GM19035 (cell line): ENCODE measurements around the gene FBN3.
"Not testable (repeated sequence)": the region's sequence is repeated elsewhere in the genome, so short reads cannot be mapped to it uniquely, and the experiment has no call there.

ENCODE experiments used
- ATAC-seq: cut with Tn5 transposase; IDR thresholded peaks from one replicate; pipeline ENCODE4 v1.9.1; 2021; ENCODE audit not compliant: unreplicated experiment

Gene FBN3

DNA sequence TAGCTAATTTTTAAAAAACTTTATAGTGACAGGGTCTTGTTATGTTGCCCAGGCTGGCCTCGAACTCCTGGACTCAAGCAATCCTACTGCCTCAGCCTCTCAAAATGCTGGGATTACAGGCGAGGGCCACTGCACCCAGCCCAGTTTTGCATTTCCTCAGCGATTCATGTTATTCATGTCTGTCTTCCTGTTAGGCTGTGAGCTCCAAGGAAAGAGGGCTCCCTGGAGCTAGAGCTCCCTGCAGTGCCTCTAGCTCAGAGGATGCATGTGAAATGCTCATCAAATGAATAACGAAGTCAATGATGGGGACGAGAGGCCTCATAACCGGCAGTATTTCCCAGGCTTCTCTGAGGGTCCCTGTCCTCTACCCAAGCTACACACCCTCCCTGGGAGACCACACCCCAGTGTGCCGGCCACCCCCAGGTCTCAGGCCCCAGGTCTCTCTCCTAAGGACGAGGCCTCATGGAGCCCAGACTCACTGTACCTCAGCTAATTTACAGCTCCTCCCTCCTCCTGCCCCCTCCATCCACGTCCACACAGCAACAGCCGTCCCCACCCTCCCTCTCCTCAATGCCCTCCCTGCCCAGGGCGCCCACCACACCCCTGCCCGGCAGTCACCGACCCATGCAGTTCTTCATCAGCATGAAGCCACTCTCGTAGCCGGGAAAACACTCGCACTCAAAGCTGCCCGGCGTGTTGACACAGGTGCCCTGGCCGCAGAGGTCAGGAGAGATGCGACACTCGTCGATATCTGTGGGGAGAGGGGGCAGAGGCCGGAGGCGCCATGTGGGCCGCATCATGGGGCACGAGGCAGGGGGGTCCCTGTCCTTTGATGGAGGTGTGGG, 28.5 kb downstream of the FBN3 start:
- no peak for ATAC-seq

DNA sequence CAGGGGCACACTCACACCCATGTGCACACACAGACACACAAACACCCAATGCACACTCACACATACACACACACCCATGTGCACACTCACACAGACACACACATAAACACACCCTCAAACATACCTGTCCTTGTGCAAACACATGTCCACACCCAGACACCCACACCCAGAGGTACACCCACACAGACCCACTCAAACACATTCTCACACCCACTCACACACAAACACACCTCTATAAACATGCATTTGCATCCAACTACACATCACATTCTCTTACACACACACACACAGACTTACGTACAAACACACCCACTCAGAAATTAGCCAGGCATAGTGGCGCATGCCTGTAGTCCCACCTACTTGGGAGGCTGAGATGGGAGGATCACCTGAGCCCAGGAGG, 31.4 kb downstream of the FBN3 start:
- no peak for ATAC-seq

DNA sequence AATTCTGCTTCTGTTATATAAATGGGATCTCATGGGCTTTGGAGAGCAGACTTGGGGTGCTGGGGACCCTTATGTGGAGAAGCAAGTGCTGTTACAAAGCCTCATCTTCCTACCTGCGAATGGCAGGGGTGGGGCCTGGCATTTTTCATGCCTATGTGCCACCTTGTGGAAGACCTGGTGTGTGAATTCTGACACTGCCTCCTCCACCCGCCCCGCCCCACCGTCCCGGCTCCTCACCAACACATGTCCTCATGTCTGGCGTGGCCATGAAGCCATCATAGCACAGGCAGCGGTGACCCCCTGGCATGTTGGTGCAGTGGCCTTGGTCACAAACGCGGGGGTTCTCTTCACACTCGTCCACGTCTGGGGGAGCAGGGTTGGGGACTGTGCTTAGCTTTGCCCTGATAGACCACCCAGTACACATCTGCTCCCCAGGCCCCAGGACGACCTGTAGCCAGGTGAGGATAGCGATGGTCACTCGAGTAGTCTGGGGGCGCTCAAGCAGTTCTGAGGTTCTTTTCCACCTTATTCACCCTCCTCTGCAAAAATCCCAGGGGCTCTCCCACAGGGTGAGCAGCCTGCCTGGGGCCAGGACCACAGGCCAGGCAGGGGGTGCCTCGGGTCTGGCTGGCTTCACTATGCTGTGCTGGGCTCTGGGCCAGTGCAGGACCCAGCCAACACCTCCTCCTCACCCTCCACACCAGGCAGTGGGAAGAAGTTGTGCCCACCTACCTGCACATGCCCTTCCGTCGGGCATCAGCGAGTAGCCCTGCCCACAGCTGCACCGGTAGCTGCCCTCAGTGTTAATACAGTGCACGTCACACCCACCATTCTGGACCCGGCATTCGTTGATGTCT, 32.7 kb downstream of the FBN3 start:
- ATAC-seq, result no peak

DNA sequence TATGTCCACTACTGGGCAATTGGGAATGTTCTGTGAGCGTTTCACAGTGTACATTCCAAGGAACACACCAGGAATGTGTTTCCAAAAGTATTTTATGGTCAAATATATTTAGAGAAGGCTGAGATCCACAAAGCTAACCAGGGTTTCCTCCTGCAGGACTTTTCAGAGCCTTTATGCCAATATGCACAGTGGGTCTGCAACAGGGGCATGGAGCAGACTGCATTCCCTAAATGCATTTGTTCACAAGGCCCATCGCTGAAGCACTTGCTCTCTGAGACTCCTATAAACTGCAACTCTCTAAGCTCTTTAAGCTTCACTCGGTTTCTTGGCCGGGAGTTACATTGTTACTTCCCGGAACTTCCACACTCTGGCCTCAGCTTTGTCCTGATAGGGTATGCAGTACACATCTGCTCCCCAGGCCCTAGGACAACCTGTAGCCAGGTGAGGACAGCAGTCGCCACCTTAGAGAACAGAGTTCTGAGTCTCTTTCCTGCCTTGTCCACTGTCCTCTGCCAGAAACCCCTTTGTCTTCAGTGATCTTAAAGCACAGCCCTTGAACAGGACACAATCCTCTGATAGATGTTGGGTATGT, 33.5 kb downstream of the FBN3 start:
- no peak for ATAC-seq

DNA sequence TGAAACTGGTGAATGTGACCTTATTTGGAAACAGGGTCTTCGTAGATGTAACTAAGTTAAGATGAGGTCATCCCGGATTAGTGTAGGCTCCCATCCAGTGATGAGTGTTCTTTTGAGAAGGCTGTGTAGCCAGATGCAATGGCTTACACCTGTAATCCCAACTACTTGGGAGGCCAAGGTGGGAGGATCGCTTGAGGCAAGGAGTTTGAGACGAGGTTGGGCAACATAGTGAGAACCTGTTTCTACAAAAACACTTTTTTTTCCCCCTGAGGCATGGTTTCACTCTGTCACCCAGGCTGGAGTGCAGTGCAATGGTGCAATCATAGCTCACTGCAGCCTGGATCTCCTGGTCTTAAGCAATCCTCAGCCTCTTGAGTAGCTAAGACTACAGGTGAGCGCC, 36.4 kb downstream of the FBN3 start:
- ATAC-seq, result no peak

DNA sequence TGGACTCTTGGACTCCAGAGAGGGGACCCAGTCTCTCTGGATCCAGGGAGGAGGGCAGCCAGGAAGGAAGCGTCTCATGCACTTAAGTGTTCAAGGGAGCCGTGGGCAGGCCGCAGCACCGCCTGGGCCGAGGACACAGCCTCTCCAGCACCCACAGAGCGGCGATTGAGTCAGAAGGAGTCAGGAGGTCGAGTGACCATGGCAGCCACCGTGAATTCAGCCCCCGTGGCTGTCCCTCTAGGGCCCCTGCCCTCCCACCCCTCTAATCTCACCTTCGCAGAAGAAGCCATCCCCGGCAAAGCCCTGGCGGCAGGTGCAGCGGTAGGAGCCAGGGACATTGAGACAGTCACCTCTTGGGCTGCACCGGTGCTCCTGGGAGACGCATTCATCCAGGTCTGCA, 38.0 kb downstream of the FBN3 start:
- ATAC-seq, result no peak

DNA sequence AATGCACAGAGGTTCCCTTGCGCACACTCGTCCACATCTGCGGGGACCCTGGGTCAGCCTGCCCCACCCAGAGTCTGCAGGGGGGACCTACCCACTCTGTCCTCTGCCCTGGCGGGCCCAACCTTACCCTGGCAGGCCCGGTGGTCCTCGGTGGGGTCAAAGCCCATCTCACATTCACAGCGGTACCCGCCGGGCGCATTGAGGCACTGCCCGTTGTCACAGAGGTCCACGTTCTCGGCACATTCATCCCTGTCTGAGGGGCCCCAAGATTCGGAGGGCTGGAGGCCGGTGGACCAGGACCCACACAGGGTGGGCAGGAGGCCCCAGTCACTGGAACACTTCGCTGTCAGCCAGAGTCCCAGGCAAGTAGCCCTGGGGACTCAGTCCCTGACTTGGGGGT, 38.5 kb downstream of the FBN3 start:
- no peak for ATAC-seq

DNA sequence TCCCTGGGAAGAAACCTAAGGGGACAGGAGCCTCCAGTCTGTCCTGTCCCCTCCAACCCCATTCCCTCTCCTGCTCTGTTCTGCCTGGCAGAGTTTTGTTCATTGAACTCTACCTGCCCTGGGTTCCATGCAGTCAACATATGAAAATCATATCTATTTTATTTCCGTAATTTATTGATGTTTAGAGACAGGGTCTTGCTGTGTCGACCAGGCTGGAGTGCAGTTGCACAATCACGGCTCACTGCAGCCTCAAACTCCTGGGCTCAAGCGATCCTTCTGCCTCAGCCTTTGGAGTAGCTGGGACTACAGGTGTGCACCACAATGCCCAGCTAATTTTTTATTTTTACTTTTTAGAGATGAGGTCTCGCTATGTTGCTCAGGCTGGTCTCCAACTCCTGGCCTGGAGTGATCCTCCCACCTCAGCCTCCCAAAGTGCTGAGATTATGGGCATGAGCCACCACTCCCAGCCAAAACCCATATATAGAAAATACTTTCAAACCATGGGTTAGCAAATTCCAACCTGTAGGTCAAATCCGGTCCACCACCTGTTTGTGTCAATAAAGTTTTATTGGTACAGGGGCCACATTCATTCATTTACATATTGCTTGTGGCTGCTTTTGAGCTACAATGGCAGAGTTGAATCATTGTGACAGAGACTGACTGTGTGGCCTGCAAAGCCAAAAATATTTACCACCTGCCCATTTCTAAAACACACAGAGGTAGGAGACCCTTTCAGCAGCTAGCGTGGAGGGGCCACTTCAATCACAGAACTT, 39.3 kb downstream of the FBN3 start:
- no peak for ATAC-seq

DNA sequence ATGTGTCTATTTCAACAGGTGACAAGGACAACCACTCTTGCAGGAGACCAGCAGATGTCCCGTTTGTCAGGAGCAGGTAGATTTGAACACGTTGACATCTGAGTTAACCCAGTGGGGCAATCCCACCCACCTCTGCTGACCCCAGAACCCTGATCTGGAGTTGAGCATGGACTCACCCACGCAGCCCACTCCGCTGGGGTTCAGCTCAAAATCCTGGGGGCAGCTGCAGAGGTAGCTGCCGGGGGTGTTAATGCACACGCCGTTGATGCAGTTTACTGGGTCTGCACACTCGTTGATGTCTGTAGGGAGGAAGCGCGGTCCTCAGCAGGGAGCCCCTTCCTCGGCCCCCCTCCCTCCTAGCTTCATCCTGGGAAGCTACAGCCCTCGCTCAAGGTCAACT, 39.9 kb downstream of the FBN3 start:
- ATAC-seq, result no peak

DNA sequence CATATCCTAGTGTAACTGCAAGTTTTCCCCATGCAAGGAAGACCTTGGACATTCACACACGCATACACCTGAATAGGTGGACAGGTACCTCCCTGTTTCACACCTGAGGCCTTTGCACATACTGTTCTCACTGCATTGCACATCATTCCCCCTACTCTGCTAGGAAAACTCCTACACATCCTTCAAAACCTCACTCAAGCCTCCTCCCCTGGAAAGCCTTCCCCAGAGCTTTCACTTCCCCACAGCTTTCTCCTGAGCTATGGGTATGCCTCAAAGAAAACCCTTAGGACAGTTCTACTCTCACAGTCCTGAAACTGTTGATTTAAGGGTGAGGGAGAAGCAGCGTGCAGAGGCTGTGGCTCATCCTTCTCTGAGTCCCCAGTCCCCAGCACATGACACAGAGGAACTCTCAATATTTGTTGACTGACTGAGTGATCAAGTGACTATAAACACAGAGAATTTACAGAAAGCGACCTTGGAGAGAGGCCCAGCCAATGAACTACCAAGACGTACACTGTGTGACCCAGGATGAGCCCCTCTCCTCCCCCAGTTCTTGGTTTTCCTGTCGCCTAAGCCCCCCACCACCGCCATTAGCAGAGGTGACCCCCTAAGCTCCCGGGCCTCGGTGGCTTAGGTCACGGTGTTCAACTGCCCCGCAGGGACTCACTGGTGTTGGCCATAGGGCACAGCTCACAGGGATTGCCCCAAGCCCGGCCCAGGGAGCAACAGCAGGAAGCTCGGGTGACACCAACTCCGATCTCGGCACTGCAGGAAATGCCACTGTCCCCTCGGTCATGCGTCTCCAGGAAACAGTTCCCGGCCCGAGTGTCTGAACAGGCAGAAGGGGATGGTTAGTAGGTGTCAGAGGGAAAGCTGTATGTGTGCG, 40.6 kb downstream of the FBN3 start:
- no peak for ATAC-seq

DNA sequence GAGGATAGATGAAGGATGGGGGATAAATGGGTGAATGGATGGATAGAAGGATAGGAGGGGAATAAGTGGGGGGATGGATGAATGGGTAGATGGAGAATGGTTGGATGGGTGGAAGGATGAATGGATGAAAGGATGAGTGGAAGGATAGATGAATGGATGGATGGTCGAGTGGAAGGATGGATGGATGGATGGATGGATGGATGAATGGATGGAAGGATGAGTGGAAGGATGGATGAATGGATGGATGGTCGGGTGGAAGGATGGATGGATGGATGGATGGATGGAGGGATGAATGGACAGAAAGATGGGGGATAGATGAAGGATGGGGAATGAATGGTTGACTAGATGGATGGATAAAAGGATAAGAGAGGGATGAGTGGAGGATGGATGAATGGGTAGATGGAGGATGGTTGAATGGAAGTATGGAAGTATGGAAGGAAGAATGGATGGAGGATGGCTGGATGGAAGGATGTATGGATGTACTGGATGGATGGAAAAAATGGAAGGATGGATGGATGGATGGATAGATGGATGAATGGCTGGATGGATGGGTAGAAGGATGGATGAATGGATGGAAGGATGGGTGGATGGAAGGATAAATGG, 42.0 kb downstream of the FBN3 start:
- ATAC-seq, result no peak

DNA sequence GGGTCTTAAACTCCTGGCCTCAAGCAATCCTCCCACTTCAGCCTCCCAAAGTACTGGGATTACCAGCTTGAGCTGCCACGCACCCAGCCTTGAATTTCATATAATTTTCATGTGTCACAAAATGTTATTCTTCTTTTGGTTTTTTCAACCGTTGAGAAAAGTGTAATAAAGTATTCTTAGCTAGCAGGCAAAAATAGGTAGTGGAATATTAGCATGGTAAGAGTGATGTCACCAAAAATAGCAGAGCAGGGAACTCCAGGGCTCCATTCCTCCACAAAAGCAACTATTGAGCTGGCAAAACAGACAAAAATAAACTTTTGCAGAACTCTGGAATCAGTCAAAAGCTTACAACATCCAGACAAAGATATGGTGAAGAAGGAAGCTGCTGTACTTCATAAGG, 43.9 kb downstream of the FBN3 start:
- no peak for ATAC-seq

DNA sequence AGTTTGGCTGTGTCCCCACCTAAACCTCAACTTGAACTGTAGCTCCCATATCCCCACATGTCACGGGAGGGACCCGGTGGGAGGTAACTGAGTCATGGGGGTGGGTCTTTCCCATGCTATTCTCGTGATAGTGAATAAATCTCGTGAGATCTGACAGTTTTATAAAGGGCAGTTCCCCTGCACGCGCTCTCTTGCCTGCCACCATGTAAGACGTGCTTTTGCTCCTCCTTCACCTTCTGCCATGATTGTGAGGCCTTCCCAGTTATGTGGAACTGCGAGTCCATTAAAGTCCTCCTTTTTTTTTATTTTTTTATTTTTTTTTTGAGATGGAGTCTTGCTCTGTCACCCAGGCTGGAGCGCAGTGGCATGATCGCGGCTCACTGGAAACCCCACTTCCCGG, 47.5 kb downstream of the FBN3 start:
- not testable (repeated sequence) for ATAC-seq

DNA sequence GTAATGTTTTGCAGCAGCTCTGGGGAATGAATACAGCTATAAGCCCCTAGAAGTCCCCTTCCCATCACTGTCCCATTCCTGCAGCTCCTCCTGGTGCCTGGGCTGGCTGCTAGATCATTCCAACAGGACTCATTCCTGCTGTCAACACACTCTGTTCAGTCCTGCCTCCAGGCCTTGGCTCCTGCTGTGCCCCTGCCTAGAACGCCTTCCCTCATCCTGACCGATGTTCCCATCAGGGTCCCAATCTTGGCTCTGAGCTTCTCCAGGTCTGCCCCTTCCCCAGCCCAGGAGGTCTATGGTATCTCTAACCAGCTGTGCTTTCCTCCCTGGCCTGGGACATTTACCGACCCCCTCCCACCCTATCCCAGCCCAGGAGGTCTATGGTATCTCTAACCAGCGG, 48.1 kb downstream of the FBN3 start:
- ATAC-seq, result no peak

DNA sequence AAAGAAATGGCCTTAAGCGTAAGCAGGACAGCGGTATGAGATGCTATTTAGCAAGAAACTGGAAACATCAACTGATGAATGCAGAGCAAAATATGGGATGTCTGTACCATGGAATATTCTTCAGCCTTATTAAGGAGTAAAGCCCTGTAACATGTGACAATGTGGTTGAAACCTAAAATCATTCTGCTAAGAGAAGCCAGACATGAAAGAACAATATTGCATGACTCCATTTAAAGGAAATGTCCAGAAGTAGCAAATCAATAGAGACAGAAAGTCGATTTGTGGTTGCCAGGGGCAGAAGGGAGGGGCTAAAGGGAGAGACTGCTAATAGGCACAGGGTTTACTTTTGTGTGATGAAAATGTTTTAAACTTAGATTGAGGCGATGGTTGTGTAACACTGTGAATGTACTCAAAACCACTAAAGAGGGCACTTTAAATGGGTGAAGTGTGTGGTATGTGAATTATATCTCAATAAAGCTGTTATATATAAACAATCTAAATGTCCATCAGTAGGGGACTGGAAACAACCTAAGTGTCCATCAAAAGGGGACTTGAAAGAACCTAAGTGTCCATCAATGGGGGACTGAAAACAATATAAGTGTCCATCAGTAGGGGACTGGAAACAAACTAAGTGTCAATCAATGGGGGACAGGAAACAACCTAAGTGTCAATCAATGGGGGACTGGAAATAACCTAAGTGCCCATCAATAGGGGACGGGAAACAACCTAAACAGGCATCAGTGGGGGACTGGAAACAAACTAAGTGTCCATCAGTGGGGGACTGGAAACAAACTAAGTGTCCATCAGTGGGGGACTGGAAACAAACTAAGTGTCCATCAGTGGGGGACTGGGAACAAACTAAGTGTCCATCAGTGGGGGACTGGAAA, 51.5 kb downstream of the FBN3 start:
- no peak for ATAC-seq

DNA sequence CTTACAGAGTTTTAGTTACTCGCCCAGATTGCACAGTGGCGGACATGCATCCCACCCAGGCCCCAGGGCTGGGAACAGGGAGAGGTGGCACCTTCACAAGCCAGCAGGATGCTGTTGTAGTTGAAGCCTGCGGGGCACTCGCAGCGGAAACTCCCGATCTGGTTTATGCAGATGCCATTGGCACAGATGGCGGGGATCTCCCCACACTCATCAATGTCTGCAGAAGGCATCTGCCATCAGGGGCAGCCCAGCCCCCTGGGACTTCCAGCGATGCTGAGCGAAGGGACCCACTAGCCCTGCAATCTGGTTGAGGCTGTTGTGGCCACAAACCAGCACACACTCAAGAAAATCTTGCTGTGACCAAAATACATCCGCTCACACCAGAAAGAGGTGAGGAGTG, 52.2 kb downstream of the FBN3 start:
- no peak for ATAC-seq

DNA sequence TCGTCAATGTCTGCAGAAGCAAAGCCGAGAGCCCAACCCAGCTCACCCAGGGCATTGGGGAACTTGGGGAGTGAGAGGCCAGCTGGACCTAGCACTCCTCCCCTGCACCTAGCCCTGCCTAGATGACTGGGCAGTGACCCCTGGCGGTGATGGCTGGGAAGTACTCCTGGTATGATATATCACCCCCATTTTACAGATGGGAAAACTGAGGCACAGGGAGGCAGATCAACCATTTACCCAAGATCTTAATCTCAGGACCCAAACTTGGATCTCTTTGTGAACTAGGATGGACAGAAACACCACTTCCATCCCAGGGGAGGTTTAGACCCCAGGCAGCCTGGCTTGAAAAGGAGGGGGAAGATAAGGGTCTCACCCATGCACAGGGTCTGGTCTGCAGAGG, 53.3 kb downstream of the FBN3 start:
- no peak for ATAC-seq

DNA sequence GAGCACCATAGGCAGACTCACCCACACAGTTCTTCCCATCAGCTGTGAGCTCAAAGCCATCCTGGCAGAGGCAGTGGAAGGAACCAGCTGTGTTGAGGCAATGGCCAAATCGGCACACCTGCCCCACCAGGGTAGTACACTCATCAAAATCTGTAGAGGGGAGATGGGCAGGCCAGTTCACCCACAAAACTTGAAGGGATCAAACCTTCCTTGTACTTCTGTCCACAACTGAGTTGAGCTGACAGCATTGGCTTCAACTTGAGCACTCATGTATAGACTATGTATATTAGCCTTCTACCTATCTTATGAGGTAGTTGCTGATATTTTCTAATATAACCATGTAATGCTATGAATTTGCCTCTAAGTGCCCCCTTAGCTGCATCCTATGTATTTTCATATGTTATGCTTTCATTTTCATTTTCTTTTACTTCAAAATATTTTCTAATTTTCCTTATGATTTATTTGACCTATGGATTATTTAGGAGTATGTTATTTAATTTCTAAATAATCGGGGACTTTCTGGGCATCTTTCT, 54.0 kb downstream of the FBN3 start:
- no peak for ATAC-seq

DNA sequence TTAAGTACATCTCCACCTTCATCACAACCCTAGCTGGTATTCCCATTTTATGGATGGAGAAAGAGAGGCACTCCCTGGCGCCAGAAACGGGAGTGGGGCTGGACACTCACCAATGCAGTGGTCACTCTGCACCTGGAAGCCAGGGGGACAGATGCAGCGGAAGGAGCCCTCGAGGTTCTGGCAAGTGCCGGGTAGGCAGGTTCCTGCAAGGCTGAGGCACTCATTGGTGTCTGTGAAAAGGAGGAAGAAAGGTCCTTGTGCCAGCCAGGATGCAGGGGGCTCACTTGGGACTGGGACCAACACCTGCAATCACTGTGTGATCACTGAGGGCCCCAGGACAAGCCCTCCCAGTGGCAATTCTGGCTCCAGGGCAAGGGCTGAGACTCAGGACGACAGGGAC, 55.1 kb downstream of the FBN3 start:
- no peak for ATAC-seq
